Fibroblast of pulmonary artery (primary cell): ENCODE measurements around the gene LSR.

Source experiments
- DNase-seq: peaks from one replicate; pipeline ENCODE4 v3.0.0-alpha.2; 2010; ENCODE audit warnings: low read depth
- H3K4me3 ChIP-seq: replicated peaks from 2 replicates; pipeline ENCODE4 v1.5.1; 2011; ENCODE audit warnings: low read depth, mild to moderate bottlenecking, control low read depth, low read length, moderate library complexity
- CTCF ChIP-seq: IDR thresholded peaks from 2 replicates; pipeline ENCODE4 v1.5.1; 2011; ENCODE audit warnings: mild to moderate bottlenecking, control low read depth, low read length, inconsistent platforms; ENCODE audit errors: missing control alignments

The LSR gene

GRCh38 chr19:35299523-35300338 lies 50.9 kb downstream of the LSR start:
- DNase-seq: no peak
- no peak overlapping the region for H3K4me3 ChIP-seq
- TF ChIP-seq CTCF: no peak

- no peak for DNase-seq
- no peak for TF ChIP-seq CTCF
- H3K4me3 ChIP-seq: no peak overlapping the region
These were observed 51.5 kb downstream of the LSR start for GRCh38 chr19:35300339-35300649.

- no peak overlapping the region for H3K4me3 ChIP-seq
- TF ChIP-seq CTCF: no peak
- DNase-seq: no peak
These were observed 53.2 kb downstream of the LSR start for GRCh38 chr19:35301961-35302360.

- H3K4me3 ChIP-seq: no peak overlapping the region
- TF ChIP-seq CTCF: no peak
- no peak for DNase-seq
These were observed 53.6 kb downstream of the LSR start for GRCh38 chr19:35302446-35302845.

- no peak for TF ChIP-seq CTCF
- H3K4me3 ChIP-seq: no peak overlapping the region
- no peak for DNase-seq
These were observed 54.6 kb downstream of the LSR start for GRCh38 chr19:35303357-35303915.

GRCh38 chr19:35304036-35304435 lies 55.2 kb downstream of the LSR start:
- no peak for TF ChIP-seq CTCF
- DNase-seq: no peak
- H3K4me3 ChIP-seq: no peak overlapping the region

- DNase-seq: no peak
- no peak overlapping the region for H3K4me3 ChIP-seq
- no peak for TF ChIP-seq CTCF
These were observed 56.4 kb downstream of the LSR start for GRCh38 chr19:35305181-35305580.
